ENCODE measurements around the gene ST8SIA2.

- TF ChIP-seq CTCF (IDR thresholded peaks at IDR 0.05) (no peak), POLR2A (IDR thresholded peaks at IDR 0.05) (no peak)
Observed at GRCh38 chr15:92407916-92408315, 14.2 kb downstream of the ST8SIA2 start.
